Measurements from ENCODE around the gene MAST4. TPM values are rescaled to one million over a fixed set of nuclear protein-coding genes. Genes with fewer than 3 reads are reported as not detected.

Gene MAST4
- total and polyA plus RNA-seq, 2 of the 13 experiments (the other 11 are each of a cell fraction or from before 2014, with no cell fraction given) = 3.4 to 3.7 TPM

- TF ChIP-seq ZSCAN21 (CRISPR knock-in tag; IDR thresholded peaks at IDR 0.05; ENCODE audit: borderline replicate concordance) (no peak), HNRNPLL (IDR thresholded peaks at IDR 0.05; ENCODE audit: low read depth, low read length, poor library complexity, severe bottlenecking) (no peak), ZBTB34 (CRISPR knock-in tag; IDR thresholded peaks at IDR 0.05) (no peak), MAFF (IDR thresholded peaks at IDR 0.05; ENCODE audit: low read depth, low read length) (peak; percentile 82), ELF1 (CRISPR knock-in tag; IDR thresholded peaks at IDR 0.05) (no peak), ATF7 (IDR thresholded peaks at IDR 0.05) (no peak), ATF7 (CRISPR knock-in tag; IDR thresholded peaks at IDR 0.05) (no peak), ZNF24 (IDR thresholded peaks at IDR 0.05) (no peak), PRPF4 (IDR thresholded peaks at IDR 0.05; ENCODE audit: low read depth, low read length, poor library complexity, severe bottlenecking) (no peak), ATRX (CRISPR knock-in tag; IDR thresholded peaks at IDR 0.05; ENCODE audit: borderline replicate concordance) (no peak), KDM5A (IDR thresholded peaks at IDR 0.05; ENCODE audit: borderline replicate concordance, low read length) (no peak), ZNF12 (CRISPR knock-in tag; IDR thresholded peaks at IDR 0.05) (no peak), KAT7 (CRISPR knock-in tag; IDR thresholded peaks at IDR 0.05; ENCODE audit: borderline replicate concordance) (0 out of 2 replicates have a peak, but pooled peaks have one; percentile 26), TBP (CRISPR knock-in tag; IDR thresholded peaks at IDR 0.05) (no peak), ZFY (CRISPR knock-in tag; IDR thresholded peaks at IDR 0.05) (peak; percentile 32; the same call in 1 of the 2 replicates), ZNF136 (CRISPR knock-in tag; IDR thresholded peaks at IDR 0.05; ENCODE audit: low read depth) (no peak), SAP130 (CRISPR knock-in tag; IDR thresholded peaks at IDR 0.05; ENCODE audit: low read depth) (no peak), TRIM24 (CRISPR knock-in tag; IDR thresholded peaks at IDR 0.05) (no peak), ISL2 (CRISPR knock-in tag; IDR thresholded peaks at IDR 0.05) (no peak), CBX1 (IDR thresholded peaks at IDR 0.05; ENCODE audit: low read depth) (no peak), SRF (IDR thresholded peaks at IDR 0.05; ENCODE audit: low read depth, low read length) (no peak), JUNB (CRISPR knock-in tag; IDR thresholded peaks at IDR 0.05; ENCODE audit: borderline replicate concordance) (no peak), ZNF770 (CRISPR knock-in tag; IDR thresholded peaks at IDR 0.05) (no peak), ATAD3A (CRISPR knock-in tag; IDR thresholded peaks at IDR 0.05) (no peak), MAX (IDR thresholded peaks at IDR 0.05) (peak; percentile 23), CHD2 (IDR thresholded peaks at IDR 0.05; ENCODE audit: low read depth, low read length) (no peak), ISX (CRISPR knock-in tag; conservative IDR thresholded peaks at IDR 0.05) (no peak), RXRB (CRISPR knock-in tag; IDR thresholded peaks at IDR 0.05; ENCODE audit: borderline replicate concordance) (no peak), ETV5 (CRISPR knock-in tag; IDR thresholded peaks at IDR 0.05; ENCODE audit: borderline replicate concordance) (no peak), TP53 (CRISPR knock-in tag; conservative IDR thresholded peaks at IDR 0.05) (peak; percentile 95; the same call in 1 of the 2 replicates), NCOA2 (CRISPR knock-in tag; IDR thresholded peaks at IDR 0.05) (no peak)
These were observed 498.5 kb downstream of the MAST4 start (continued) for GRCh38 chr5:67094476-67095300.

Data from HepG2 (cell line).